ENCODE data around the gene KLF6. TPM values are rescaled to one million over a fixed set of nuclear protein-coding genes. Genes with fewer than 3 reads are reported as not detected.

KLF6 gene
- total RNA-seq, 1 experiment from 2014 or later = 70.1 TPM

DNA sequence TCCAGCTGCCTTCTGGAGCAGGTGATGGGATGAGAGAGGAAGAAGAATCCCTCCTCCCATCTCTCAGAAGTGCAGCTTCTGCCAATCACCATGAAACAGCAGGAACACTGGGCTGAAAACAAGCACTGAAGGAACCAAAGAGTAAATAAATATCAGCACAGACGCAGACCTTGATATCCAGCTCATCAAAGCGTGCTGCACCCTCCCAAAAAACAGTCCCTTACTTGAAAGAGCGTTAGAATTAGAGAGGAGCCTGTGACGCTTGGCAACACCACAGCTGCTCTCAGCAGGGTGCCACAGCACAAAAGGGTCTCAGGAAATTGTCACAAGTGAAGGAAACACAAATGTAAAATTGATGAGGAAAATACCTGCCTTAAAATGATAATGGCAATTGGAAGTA, 39.5 kb downstream of the KLF6 start:
- no peak for TF ChIP-seq EZH2 (IDR thresholded peaks at IDR 0.05; ENCODE audit: borderline replicate concordance, low read depth, low read length, poor library complexity, severe bottlenecking)
- TF ChIP-seq, protein P1, sequence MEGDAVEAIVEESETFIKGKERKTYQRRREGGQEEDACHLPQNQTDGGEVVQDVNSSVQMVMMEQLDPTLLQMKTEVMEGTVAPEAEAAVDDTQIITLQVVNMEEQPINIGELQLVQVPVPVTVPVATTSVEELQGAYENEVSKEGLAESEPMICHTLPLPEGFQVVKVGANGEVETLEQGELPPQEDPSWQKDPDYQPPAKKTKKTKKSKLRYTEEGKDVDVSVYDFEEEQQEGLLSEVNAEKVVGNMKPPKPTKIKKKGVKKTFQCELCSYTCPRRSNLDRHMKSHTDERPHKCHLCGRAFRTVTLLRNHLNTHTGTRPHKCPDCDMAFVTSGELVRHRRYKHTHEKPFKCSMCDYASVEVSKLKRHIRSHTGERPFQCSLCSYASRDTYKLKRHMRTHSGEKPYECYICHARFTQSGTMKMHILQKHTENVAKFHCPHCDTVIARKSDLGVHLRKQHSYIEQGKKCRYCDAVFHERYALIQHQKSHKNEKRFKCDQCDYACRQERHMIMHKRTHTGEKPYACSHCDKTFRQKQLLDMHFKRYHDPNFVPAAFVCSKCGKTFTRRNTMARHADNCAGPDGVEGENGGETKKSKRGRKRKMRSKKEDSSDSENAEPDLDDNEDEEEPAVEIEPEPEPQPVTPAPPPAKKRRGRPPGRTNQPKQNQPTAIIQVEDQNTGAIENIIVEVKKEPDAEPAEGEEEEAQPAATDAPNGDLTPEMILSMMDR (conservative IDR thresholded peaks at IDR 0.05; ENCODE audit: low read depth, low read length) = no peak
- POLR2A ChIA-PET (ENCODE audit: low non-redundant PET) = no interaction called here
- CTCF ChIA-PET = no interaction called here
- intact Hi-C loops (cut with micrococcal nuclease; ENCODE audit: unreplicated experiment) = no loop called here
- no peaks in the 10 kb centered on the region for H3K36me3 ChIP-seq (ENCODE audit: insufficient read depth, low read length, poor library complexity, severe bottlenecking)
- H3K9me3 ChIP-seq (ENCODE audit: low read depth, low read length, poor library complexity, severe bottlenecking) = no peaks in the 10 kb centered on the region
- H3K4me1 ChIP-seq (ENCODE audit: insufficient read depth, low read length, poor library complexity, severe bottlenecking) = peaks cover 57% of the 10 kb centered on the region
- DNase-seq (ENCODE audit: low spot score) = peak; percentile 95
- peak overlapping the region; percentile 62 for H3K27ac ChIP-seq (ENCODE audit: low read depth, low read length, poor library complexity, severe bottlenecking)
- peak overlapping the region; percentile 2 for H3K4me3 ChIP-seq (ENCODE audit: low read depth, low read length, poor library complexity, severe bottlenecking)
- H3K27me3 ChIP-seq (replicated peaks; ENCODE audit: insufficient read depth, low read depth, low read length, poor library complexity) = no peaks in the 10 kb centered on the region
- BruUV-seq (replicated peaks) = no TSS peak

DNA sequence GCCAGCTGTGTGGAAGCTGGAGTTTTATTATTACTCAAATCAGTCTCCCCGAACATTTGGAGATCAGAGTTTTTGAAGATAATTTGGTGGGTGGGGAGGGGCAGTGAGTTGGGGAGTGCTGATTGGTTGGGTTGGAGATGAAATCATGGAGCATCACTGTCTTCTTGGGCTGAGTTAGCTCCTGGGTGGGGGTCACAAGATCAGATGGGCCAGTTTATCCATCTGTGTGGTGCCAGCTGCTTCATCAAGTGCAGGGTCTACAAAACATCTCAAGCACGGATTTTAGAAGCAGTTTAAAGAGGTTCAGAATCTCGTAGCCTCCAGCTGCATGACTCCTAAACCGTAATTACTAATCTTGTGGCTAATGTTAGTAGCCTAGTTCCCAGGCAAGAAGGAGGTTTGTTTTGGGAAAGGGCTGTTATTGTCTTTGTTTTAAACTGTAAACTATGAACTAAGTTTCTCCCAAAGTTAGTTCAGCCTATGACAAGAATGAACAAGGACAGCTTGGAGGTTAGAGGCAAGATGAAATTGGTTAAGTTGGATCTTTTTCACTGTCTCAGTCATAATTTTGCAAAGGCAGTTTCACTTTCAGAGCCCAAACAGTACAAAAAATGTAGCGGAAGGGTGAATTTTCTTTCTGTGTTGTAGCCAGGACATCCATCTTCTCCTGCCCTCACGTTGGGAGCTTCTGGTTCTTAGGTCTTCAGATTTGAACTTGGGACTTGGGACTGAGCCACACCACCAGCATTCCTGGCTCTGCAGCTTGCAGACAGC, 43.1 kb downstream of the KLF6 start:
- Histone ChIP-seq H3K4me3 (ENCODE audit: low read depth, low read length, poor library complexity, severe bottlenecking) (no peak overlapping the region), H3K27ac (ENCODE audit: low read depth, low read length, poor library complexity, severe bottlenecking) (no peak overlapping the region), H3K36me3 (ENCODE audit: insufficient read depth, low read length, poor library complexity, severe bottlenecking) (no peaks in the 10 kb centered on the region), H3K9me3 (ENCODE audit: low read depth, low read length, poor library complexity, severe bottlenecking) (no peaks in the 10 kb centered on the region), H3K27me3 (replicated peaks; ENCODE audit: insufficient read depth, low read depth, low read length, poor library complexity) (no peaks in the 10 kb centered on the region), H3K4me1 (ENCODE audit: insufficient read depth, low read length, poor library complexity, severe bottlenecking) (peaks cover 43% of the 10 kb centered on the region)
- DNase-seq (ENCODE audit: low spot score) = no peak
- no TSS peak for BruUV-seq (replicated peaks)
- TF ChIP-seq, protein P1 (conservative IDR thresholded peaks at IDR 0.05; ENCODE audit: low read depth, low read length) = no peak
- no peak for TF ChIP-seq EZH2 (IDR thresholded peaks at IDR 0.05; ENCODE audit: borderline replicate concordance, low read depth, low read length, poor library complexity, severe bottlenecking)
- POLR2A ChIA-PET (ENCODE audit: low non-redundant PET) = interaction anchor here (0.7 kb wide), 1 partner anchor 201 kb away, joined by 3 read pairs; no protein-coding TSS in a partner anchor
- CTCF ChIA-PET = no interaction called here
- intact Hi-C loops (cut with micrococcal nuclease; ENCODE audit: unreplicated experiment) = no loop called here

DNA sequence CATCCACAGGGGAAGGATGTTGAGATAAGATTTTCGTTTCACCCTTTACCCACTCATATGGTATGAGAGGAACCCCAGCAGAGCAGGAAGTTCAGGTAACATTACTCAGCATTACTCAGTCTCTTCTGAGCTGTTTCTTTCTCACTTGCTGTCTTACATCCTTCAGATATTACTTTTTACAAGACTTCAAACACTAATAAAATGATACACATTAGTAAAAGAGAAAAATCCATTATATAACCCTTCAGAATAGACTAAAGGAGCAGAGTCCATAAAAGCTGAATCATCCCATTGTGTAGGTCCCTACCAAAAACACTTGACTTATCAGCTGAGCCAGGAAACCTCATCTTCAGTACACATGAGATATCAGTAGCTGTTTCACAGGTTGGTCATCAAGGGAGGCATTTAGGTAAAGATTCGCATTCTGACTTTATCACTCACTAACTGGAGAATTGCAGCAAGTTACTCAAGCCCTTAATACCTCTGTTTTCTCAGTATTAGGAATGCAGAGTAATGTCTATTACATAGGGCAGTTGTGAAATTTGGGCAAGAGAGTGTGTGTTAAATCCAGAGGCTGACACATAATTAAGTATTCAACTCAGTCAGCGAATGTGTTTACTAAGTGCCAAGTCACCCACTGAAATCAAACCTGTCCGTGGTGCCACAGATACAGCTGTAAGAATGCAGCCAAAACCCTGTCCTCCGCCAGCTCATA, 44.7 kb downstream of the KLF6 start:
- no TSS peak for BruUV-seq (replicated peaks)

More for the DNA sequence above, 44.7 kb downstream of the KLF6 start:
- intact Hi-C loops (cut with micrococcal nuclease; ENCODE audit: unreplicated experiment) = no loop called here
- Histone ChIP-seq H3K27me3 (replicated peaks; ENCODE audit: insufficient read depth, low read depth, low read length, poor library complexity) (no peaks in the 10 kb centered on the region), H3K4me3 (ENCODE audit: low read depth, low read length, poor library complexity, severe bottlenecking) (no peak overlapping the region), H3K27ac (ENCODE audit: low read depth, low read length, poor library complexity, severe bottlenecking) (no peak overlapping the region), H3K36me3 (ENCODE audit: insufficient read depth, low read length, poor library complexity, severe bottlenecking) (no peaks in the 10 kb centered on the region), H3K9me3 (ENCODE audit: low read depth, low read length, poor library complexity, severe bottlenecking) (no peaks in the 10 kb centered on the region), H3K4me1 (ENCODE audit: insufficient read depth, low read length, poor library complexity, severe bottlenecking) (peaks cover 29% of the 10 kb centered on the region)
- DNase-seq (ENCODE audit: low spot score) = peak; percentile 46
- ChIA-PET POLR2A (ENCODE audit: low non-redundant PET) (interaction anchor here (0.6 kb wide), 1 partner anchor 610 kb away, joined by 3 read pairs; no protein-coding TSS in a partner anchor), CTCF (interaction anchor here (0.7 kb wide), 1 partner anchor 35 kb away, joined by 5 read pairs; no protein-coding TSS in a partner anchor)
- TF ChIP-seq, protein P1 (conservative IDR thresholded peaks at IDR 0.05; ENCODE audit: low read depth, low read length) = no peak
- no peak for TF ChIP-seq EZH2 (IDR thresholded peaks at IDR 0.05; ENCODE audit: borderline replicate concordance, low read depth, low read length, poor library complexity, severe bottlenecking)

Data from A673 (cell line).